NK-92 treated with Interleukin-12 subunit alpha and Interleukin-12 subunit beta, amount 100 ng/mL, for 24 hours (cell line): ENCODE results near the gene AJUBA.
A peak's percentile ranks its signal among the peaks of the same experiment; 100 is the strongest.
"Not testable (repeated sequence)": the region's sequence is repeated elsewhere in the genome, so short reads cannot be mapped to it uniquely, and the experiment has no call there.

Experiments used
- DNase-seq: peaks from one replicate; lab custom pipeline; 2025; lab: John Stamatoyannopoulos, UW

AJUBA gene

GRCh38 chr14:23006188-23006534, 23.8 kb upstream of the AJUBA start:
- DNase-seq, result no peak

GRCh38 chr14:23005451-23006187, 23.3 kb upstream of the AJUBA start:
- DNase-seq, result no peak

- not testable (repeated sequence) for DNase-seq
Observed at GRCh38 chr14:23004274-23004673, 21.9 kb upstream of the AJUBA start.

GRCh38 chr14:23002592-23002991, 20.2 kb upstream of the AJUBA start:
- no peak for DNase-seq

GRCh38 chr14:23000860-23001259, 18.5 kb upstream of the AJUBA start:
- no peak for DNase-seq

GRCh38 chr14:22998329-22999012, 16.1 kb upstream of the AJUBA start:
- no peak for DNase-seq

GRCh38 chr14:22997676-22998323, 15.4 kb upstream of the AJUBA start:
- no peak for DNase-seq

- no peak for DNase-seq
Observed at GRCh38 chr14:22996768-22997654, 14.7 kb upstream of the AJUBA start.

GRCh38 chr14:22995889-22996625, 13.7 kb upstream of the AJUBA start:
- no peak for DNase-seq

GRCh38 chr14:22994762-22995275, 12.5 kb upstream of the AJUBA start:
- DNase-seq, result no peak

- no peak for DNase-seq
Observed at GRCh38 chr14:22993517-22993916, 11.2 kb upstream of the AJUBA start.

- no peak for DNase-seq
Observed at GRCh38 chr14:22991852-22992251, 9.5 kb upstream of the AJUBA start.

- no peak for DNase-seq
Observed at GRCh38 chr14:22987291-22987690, 4.9 kb upstream of the AJUBA start.

- peak; percentile 67 for DNase-seq
Observed at GRCh38 chr14:22986508-22987054, 4.2 kb upstream of the AJUBA start.

GRCh38 chr14:22985894-22986507, 3.6 kb upstream of the AJUBA start:
- DNase-seq, result no peak

- no peak for DNase-seq
Observed at GRCh38 chr14:22984959-22985658, 2.8 kb upstream of the AJUBA start.

GRCh38 chr14:22981876-22982476, 375 bp downstream of the AJUBA start:
- DNase-seq, result no peak

GRCh38 chr14:22981090-22981875, 1.1 kb downstream of the AJUBA start:
- no peak for DNase-seq

- DNase-seq, result no peak
Observed at GRCh38 chr14:22980672-22981089, 1.7 kb downstream of the AJUBA start.
